SU-DHL-6 (cell line): ENCODE results near the gene RHBDL2.
"Not testable (repeated sequence)": the region's sequence is repeated elsewhere in the genome, so short reads cannot be mapped to it uniquely, and the experiment has no call there.

Experiments used
- EZH2phosphoT487 ChIP-seq: fragments of 200-600 bp; sonication (generic), shearing (Covaris generic); conservative IDR thresholded peaks from 2 replicates; pipeline ENCODE4 v1.6.1; 2018; ENCODE audit warnings: mild to moderate bottlenecking, antibody characterized with exemption, low read length, moderate library complexity, mixed read lengths
- TF ChIP-seq, protein P1 (sequence below): fragments of 200-600 bp; sonication (generic); IDR thresholded peaks from one replicate; pipeline ENCODE4 v1.5.1; 2017; ENCODE audit warnings: antibody characterized with exemption, mild to moderate bottlenecking, low read length, moderate library complexity; ENCODE audit not compliant: insufficient read depth, poor library complexity, severe bottlenecking

DNA sequence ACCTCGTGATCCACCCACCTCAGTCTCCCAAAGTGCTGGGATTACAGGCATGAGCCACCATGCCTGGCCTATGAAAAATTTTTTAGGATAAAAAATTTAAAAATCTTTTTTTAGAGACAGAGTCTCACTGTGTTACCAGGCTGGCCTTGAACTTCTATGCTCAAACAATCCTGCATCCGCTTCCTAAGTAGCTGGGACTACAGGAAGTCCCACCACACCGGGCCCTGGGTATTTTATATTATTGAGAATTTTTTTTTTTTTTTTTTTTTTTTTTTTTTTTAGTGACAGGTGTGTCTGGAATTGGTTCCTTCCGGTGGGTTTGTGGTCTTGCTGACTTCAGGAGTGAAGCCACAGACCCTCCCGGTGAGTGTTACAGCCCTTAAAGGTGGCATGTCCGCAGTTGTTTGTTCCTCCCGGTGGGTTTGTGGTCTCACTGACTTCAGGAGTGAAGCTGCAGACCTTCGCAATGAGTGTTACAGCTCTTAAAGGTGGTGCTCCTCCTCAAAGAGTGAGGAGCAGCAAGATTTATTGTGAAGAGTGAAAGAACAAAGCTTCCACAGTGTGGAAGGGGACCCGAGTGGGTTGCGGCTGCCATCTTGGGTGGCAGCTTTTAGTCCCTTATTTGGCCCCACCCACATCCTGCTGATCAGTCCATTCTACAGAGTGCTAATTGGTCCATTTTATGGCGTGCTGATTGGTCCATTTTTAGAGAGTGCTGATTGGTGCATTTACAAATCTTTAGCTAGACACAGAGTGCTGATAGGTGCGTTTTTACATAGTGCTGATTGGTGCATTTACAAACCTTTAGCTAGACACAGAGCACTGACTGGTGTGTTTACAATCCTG lies 36.0 kb upstream of the RHBDL2 start:
- TF ChIP-seq, protein P1, sequence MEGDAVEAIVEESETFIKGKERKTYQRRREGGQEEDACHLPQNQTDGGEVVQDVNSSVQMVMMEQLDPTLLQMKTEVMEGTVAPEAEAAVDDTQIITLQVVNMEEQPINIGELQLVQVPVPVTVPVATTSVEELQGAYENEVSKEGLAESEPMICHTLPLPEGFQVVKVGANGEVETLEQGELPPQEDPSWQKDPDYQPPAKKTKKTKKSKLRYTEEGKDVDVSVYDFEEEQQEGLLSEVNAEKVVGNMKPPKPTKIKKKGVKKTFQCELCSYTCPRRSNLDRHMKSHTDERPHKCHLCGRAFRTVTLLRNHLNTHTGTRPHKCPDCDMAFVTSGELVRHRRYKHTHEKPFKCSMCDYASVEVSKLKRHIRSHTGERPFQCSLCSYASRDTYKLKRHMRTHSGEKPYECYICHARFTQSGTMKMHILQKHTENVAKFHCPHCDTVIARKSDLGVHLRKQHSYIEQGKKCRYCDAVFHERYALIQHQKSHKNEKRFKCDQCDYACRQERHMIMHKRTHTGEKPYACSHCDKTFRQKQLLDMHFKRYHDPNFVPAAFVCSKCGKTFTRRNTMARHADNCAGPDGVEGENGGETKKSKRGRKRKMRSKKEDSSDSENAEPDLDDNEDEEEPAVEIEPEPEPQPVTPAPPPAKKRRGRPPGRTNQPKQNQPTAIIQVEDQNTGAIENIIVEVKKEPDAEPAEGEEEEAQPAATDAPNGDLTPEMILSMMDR = not testable (repeated sequence)
- not testable (repeated sequence) for TF ChIP-seq EZH2phosphoT487
